ENCODE results near the gene ZDHHC7. TPM values are rescaled to one million over a fixed set of nuclear protein-coding genes. Genes with fewer than 3 reads are reported as not detected.
A peak's percentile ranks its signal among the peaks of the same experiment; 100 is the strongest.

ZDHHC7 gene
- total and polyA plus RNA-seq, 9 of the 15 experiments (the other 6 are each of a cell fraction or from before 2014, with no cell fraction given) = 1.7 to 49.7 (median 37.4) TPM

- FAIRE-seq = no peak
- peaks cover 82% of the 10 kb centered on the region for H3K36me3 ChIP-seq (ENCODE audit: control insufficient read depth, insufficient read depth, low read length)
- peaks cover 5 to 14% of the 10 kb centered on the region in 2 experiments; a peak in 3 of 5 replicates for H3K4me1 ChIP-seq (replicated peaks in 1 of 2; ENCODE audit: control insufficient read depth in 2 of 2, insufficient read depth in 2 of 2, low read length in 2 of 2)
- H4K20me1 ChIP-seq (replicated peaks; ENCODE audit: control insufficient read depth, insufficient read depth, low read length) = no peaks in the 10 kb centered on the region; the same call in 1 of the 2 replicates
- in situ Hi-C loops (cut with MboI) = no loop called here
- no peaks in the 10 kb centered on the region; the same call in 2 of the 3 replicates for H3K79me2 ChIP-seq (ENCODE audit: control insufficient read depth, insufficient read depth, low read length)
- no peaks in the 10 kb centered on the region for H3K27me3 ChIP-seq (ENCODE audit: control insufficient read depth in 2 of 2, insufficient read depth in 2 of 2, low read length in 2 of 2)
- POLR2A ChIA-PET = interaction anchor here (1.0 kb wide), 2 partner anchors 13 to 17 kb away, joined by 3 to 4 read pairs; no protein-coding TSS in a partner anchor
- peaks cover 7% of the 10 kb centered on the region for H3K9me1 ChIP-seq (ENCODE audit: control insufficient read depth, insufficient read depth, low read length)
- no peak overlapping the region for H3K4me3 ChIP-seq
- BruUV-seq (replicated peaks) = no TSS peak
- no peak overlapping the region for H2AFZ ChIP-seq (ENCODE audit: low read depth, low read length)
- no peak overlapping the region for H3K27ac ChIP-seq (ENCODE audit: extremely low read depth, low read depth, low read length)
- H3K4me2 ChIP-seq (ENCODE audit: insufficient read depth, low read length) = no peak overlapping the region
- WGBS (ENCODE audit: insufficient coverage, low coverage, missing lambda C conversion rate) = 92% methylated on average over 13 of the region's 16 CpGs
- CTCF ChIA-PET (ENCODE audit: low intra/inter-chr PET ratio) = no interaction called here
- ATAC-seq = peak; percentile 48; the same call in 2 of the 3 replicates
- no peak for DNase-seq (ENCODE audit: extremely low read depth in 1 of 4, low spot score in 3 of 4)
- H3K9ac ChIP-seq (ENCODE audit: insufficient read depth in 1 of 2, low read depth in 2 of 2, low read length in 2 of 2) = peak overlapping the region in 1 of 2 experiments; percentile 49; a peak in 2 of 4 replicates
- intact Hi-C loops (cut with micrococcal nuclease) = no loop called here
- H3K9me3 ChIP-seq (replicated peaks; ENCODE audit: control insufficient read depth, insufficient read depth, low read depth, low read length) = no peaks in the 10 kb centered on the region
- TF ChIP-seq CTCF (IDR thresholded peaks at IDR 0.05 in 2 of 3, conservative IDR thresholded peaks at IDR 0.05 in 1 of 3; ENCODE audit: insufficient read depth in 2 of 3, low read depth in 1 of 3, low read length in 3 of 3) (peak; percentile 9 to 28 (median 23); a peak in 2 of 6 replicates), ZNF699 (CRISPR knock-in tag; IDR thresholded peaks at IDR 0.05; ENCODE audit: insufficient replicate concordance) (no peak), CEBPB (tag; IDR thresholded peaks at IDR 0.05) (no peak), ARID3B (CRISPR knock-in tag; IDR thresholded peaks at IDR 0.05; ENCODE audit: borderline replicate concordance) (no peak), SNRNP70 (optimal IDR thresholded peaks at IDR 0.05; ENCODE audit: low read depth, low read length) (no peak), ARID1B (IDR thresholded peaks at IDR 0.05) (no peak), HINFP (tag; conservative IDR thresholded peaks at IDR 0.05; ENCODE audit: low read depth) (no peak), CTCFL (IDR thresholded peaks at IDR 0.05; ENCODE audit: borderline replicate concordance, insufficient read depth, low read depth, low read length, poor library complexity, severe bottlenecking) (peak; percentile 63)
These were observed 22.8 kb downstream of the ZDHHC7 start for GRCh38 chr16:84988328-84989080.

Measured in K562 (cell line).